HepG2 (cell line): ENCODE results near the gene SLC12A5. TPM values are rescaled to one million over a fixed set of nuclear protein-coding genes. Genes with fewer than 3 reads are reported as not detected.

ENCODE experiments used
- HNRNPH1 ChIP-seq: fragments of 200-400 bp; formaldehyde crosslinking; optimal IDR thresholded peaks from 2 replicates; pipeline ENCODE3; 2017; ENCODE audit warnings: mild to moderate bottlenecking, low read depth, low read length
- JUN ChIP-seq: sonication (generic); formaldehyde crosslinking; IDR thresholded peaks from 2 replicates; pipeline ENCODE4 v1.4.0; 2020; ENCODE audit warnings: mild to moderate bottlenecking, missing genetic modification reagents
- MED13 ChIP-seq: sonication (generic); formaldehyde crosslinking; IDR thresholded peaks from 2 replicates; pipeline ENCODE4 v1.5.0; 2020; ENCODE audit warnings: missing genetic modification reagents
- NFE2L1 ChIP-seq: sonication (generic); formaldehyde crosslinking; IDR thresholded peaks from 2 replicates; pipeline ENCODE4 v1.4.0; 2020; ENCODE audit warnings: missing genetic modification reagents, mild to moderate bottlenecking, borderline replicate concordance
- RBFOX2 ChIP-seq: fragments of 200-400 bp; formaldehyde crosslinking; IDR thresholded peaks from 2 replicates; pipeline ENCODE4 v1.6.1; 2017; ENCODE audit warnings: low read depth, mild to moderate bottlenecking, low read length
- RFXANK ChIP-seq: IDR thresholded peaks from 2 replicates; pipeline ENCODE4 v1.6.1; 2016
- ZNF30 ChIP-seq: sonication (generic); formaldehyde crosslinking; IDR thresholded peaks from 2 replicates; pipeline ENCODE4 v1.5.0; 2020; ENCODE audit warnings: mild to moderate bottlenecking, missing genetic modification reagents
- ZNF563 ChIP-seq: sonication (generic); formaldehyde crosslinking; IDR thresholded peaks from 2 replicates; pipeline ENCODE4 v1.8.0; 2022; ENCODE audit warnings: mild to moderate bottlenecking, moderate library complexity, missing genetic modification reagents
- ZNF564 ChIP-seq: sonication (generic); formaldehyde crosslinking; IDR thresholded peaks from 2 replicates; pipeline ENCODE4 v1.8.1; 2023; ENCODE audit warnings: mild to moderate bottlenecking, missing genetic modification reagents
- ZNF614 ChIP-seq: IDR thresholded peaks from 2 replicates; pipeline ENCODE4 v1.6.1; 2018; ENCODE audit warnings: missing biosample characterization, missing genetic modification reagents, inconsistent platforms, borderline replicate concordance
- ZNF816 ChIP-seq: sonication (generic); formaldehyde crosslinking; IDR thresholded peaks from 2 replicates; pipeline ENCODE4 v1.8.0; 2022; ENCODE audit warnings: missing genetic modification reagents, mild to moderate bottlenecking, borderline replicate concordance
- ZSCAN29 ChIP-seq: sonication (generic); formaldehyde crosslinking; conservative IDR thresholded peaks from 2 replicates; pipeline ENCODE4 v1.4.0; 2020; ENCODE audit warnings: mild to moderate bottlenecking, missing genetic modification reagents
- polyA plus RNA-seq, 8 experiments: library from polyadenylated mRNA; depleted of rRNA in 3 of 8; stranded (reverse) in 7 of 8; unstranded in 1 of 8; fragments of >200 nt; fragmentation: Illumina TruSeq in 4 of 8; extraction: Trizol in 4 of 8; gene quantifications; 2 replicates each; pipeline versions ENCODE4 v1.2.1 to v1.2.3, GENCODE V29; 2011 to 2016; ENCODE audit warnings: low read depth in 4 of 8, missing spikeins in 1 of 8, mixed read lengths in 1 of 8; ENCODE audit not compliant: insufficient read depth in 1 of 8
- total RNA-seq, 5 experiments: library from RNA; depleted of rRNA; stranded (reverse); fragments of >200 nt; fragmentation: Illumina TruSeq; extraction: Trizol; gene quantifications; 2 replicates each; pipeline ENCODE4 v1.2.3, GENCODE V29; 2016; ENCODE audit warnings: low read depth in 1 of 5
- TF ChIP-seq, protein P1 (sequence below), 2 experiments: fragments of 450-650 bp in 1 of 2; sonication (generic) in 1 of 2; formaldehyde crosslinking in 1 of 2; IDR thresholded peaks; 2 replicates each; pipeline versions ENCODE4 v1.6.1 to v1.8.0; 2016 to 2022; ENCODE audit warnings: antibody characterized with exemption in 1 of 2, mild to moderate bottlenecking in 1 of 2, missing genetic modification reagents in 1 of 2
- TF ChIP-seq, protein P2 (sequence below): IDR thresholded peaks from 2 replicates; pipeline ENCODE4 v1.6.1; 2016; ENCODE audit warnings: mild to moderate bottlenecking, missing biosample characterization, missing genetic modification reagents
- TF ChIP-seq, protein P3 (sequence below): sonication (generic); formaldehyde crosslinking; IDR thresholded peaks from 2 replicates; pipeline ENCODE4 v1.4.0; 2020; ENCODE audit warnings: missing genetic modification reagents
- TF ChIP-seq, protein P4 (sequence below): sonication (generic); formaldehyde crosslinking; IDR thresholded peaks from 2 replicates; pipeline ENCODE4 v1.5.1; 2020; ENCODE audit warnings: mild to moderate bottlenecking, missing genetic modification reagents, borderline replicate concordance

The SLC12A5 gene
- total and polyA plus RNA-seq, 2 of the 13 experiments (the other 11 are each of a cell fraction or from before 2014, with no cell fraction given): 4.3 to 5.4 TPM

DNA sequence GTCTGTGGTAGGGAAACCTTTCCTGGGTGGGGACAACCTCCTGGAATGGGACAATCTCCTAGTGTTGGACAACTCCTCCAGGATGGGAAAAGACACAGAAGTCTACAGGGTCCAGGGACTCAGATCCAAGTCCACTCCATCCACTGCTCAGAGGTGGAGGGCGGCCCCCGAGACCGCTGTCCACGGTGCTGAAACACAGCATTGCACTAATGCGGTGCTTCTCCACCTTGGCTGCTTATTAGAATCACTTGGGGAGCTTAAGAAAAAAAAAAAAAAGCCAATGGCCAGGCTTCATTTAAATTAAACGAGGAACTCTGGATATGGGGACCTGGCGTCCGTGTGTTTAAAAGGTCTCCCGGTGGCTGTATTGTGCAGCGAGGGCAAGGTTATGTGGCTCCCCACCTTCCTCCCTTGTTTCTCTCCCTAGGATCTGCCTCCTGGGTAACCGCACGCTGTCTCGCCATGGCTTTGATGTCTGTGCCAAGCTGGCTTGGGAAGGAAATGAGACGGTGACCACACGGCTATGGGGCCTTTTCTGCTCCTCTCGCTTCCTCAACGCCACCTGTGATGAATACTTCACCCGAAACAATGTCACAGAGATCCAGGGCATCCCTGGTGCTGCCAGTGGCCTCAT, 12.0 kb downstream of the SLC12A5 start (continued):
- TF ChIP-seq, protein P1, sequence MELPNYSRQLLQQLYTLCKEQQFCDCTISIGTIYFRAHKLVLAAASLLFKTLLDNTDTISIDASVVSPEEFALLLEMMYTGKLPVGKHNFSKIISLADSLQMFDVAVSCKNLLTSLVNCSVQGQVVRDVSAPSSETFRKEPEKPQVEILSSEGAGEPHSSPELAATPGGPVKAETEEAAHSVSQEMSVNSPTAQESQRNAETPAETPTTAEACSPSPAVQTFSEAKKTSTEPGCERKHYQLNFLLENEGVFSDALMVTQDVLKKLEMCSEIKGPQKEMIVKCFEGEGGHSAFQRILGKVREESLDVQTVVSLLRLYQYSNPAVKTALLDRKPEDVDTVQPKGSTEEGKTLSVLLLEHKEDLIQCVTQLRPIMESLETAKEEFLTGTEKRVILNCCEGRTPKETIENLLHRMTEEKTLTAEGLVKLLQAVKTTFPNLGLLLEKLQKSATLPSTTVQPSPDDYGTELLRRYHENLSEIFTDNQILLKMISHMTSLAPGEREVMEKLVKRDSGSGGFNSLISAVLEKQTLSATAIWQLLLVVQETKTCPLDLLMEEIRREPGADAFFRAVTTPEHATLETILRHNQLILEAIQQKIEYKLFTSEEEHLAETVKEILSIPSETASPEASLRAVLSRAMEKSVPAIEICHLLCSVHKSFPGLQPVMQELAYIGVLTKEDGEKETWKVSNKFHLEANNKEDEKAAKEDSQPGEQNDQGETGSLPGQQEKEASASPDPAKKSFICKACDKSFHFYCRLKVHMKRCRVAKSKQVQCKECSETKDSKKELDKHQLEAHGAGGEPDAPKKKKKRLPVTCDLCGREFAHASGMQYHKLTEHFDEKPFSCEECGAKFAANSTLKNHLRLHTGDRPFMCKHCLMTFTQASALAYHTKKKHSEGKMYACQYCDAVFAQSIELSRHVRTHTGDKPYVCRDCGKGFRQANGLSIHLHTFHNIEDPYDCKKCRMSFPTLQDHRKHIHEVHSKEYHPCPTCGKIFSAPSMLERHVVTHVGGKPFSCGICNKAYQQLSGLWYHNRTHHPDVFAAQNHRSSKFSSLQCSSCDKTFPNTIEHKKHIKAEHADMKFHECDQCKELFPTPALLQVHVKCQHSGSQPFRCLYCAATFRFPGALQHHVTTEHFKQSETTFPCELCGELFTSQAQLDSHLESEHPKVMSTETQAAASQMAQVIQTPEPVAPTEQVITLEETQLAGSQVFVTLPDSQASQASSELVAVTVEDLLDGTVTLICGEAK (IDR thresholded peaks at IDR 0.05): no peak
- TF ChIP-seq, protein P1 (CRISPR knock-in tag; IDR thresholded peaks at IDR 0.05): peak; percentile 68; the same call in 1 of the 2 replicates
- TF ChIP-seq ZSCAN29 (CRISPR knock-in tag) (no peak), ZNF563 (peak; percentile 66), NFE2L1 (no peak), HNRNPH1 (no peak), ZNF564 (CRISPR knock-in tag) (peak; percentile 68; the same call in 1 of the 2 replicates), ZNF30 (CRISPR knock-in tag) (no peak), ZNF614 (CRISPR knock-in tag) (peak; percentile 84; the same call in 1 of the 2 replicates), RBFOX2 (no peak), MED13 (CRISPR knock-in tag) (peak; percentile 84; the same call in 1 of the 2 replicates), ZNF816 (peak; percentile 83; the same call in 1 of the 2 replicates), RFXANK (CRISPR knock-in tag) (peak; percentile 76; the same call in 1 of the 2 replicates), JUN (CRISPR knock-in tag) (no peak)
- TF ChIP-seq, protein P2, sequence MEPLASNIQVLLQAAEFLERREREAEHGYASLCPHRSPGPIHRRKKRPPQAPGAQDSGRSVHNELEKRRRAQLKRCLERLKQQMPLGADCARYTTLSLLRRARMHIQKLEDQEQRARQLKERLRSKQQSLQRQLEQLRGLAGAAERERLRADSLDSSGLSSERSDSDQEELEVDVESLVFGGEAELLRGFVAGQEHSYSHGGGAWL: peak; percentile 97
- TF ChIP-seq, protein P3, sequence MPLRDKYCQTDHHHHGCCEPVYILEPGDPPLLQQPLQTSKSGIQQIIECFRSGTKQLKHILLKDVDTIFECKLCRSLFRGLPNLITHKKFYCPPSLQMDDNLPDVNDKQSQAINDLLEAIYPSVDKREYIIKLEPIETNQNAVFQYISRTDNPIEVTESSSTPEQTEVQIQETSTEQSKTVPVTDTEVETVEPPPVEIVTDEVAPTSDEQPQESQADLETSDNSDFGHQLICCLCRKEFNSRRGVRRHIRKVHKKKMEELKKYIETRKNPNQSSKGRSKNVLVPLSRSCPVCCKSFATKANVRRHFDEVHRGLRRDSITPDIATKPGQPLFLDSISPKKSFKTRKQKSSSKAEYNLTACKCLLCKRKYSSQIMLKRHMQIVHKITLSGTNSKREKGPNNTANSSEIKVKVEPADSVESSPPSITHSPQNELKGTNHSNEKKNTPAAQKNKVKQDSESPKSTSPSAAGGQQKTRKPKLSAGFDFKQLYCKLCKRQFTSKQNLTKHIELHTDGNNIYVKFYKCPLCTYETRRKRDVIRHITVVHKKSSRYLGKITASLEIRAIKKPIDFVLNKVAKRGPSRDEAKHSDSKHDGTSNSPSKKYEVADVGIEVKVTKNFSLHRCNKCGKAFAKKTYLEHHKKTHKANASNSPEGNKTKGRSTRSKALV (CRISPR knock-in tag): no peak; the same call in 1 of the 2 replicates
- TF ChIP-seq, protein P4, sequence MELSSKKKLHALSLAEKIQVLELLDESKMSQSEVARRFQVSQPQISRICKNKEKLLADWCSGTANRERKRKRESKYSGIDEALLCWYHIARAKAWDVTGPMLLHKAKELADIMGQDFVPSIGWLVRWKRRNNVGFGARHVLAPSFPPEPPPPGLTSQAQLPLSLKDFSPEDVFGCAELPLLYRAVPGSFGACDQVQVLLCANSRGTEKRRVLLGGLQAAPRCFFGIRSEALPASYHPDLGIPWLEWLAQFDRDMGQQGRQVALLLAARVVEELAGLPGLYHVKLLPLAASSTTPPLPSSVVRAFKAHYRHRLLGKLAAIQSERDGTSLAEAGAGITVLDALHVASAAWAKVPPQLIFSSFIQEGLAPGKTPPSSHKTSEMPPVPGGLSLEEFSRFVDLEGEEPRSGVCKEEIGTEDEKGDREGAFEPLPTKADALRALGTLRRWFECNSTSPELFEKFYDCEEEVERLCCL (CRISPR knock-in tag): peak; percentile 75; the same call in 1 of the 2 replicates
